GM23338 (cell line): Measurements from ENCODE around the gene FGF5. TPM values are rescaled to one million over a fixed set of nuclear protein-coding genes. Genes with fewer than 3 reads are reported as not detected.

Experiments used
- ATAC-seq: fragments of 200-7000 bp; cut with Tn5 transposase; 3 replicates; pipeline ENCODE4 v1.9.1; 2020
- DNase-seq: peaks from one replicate; pipeline ENCODE4 v3.0.0-alpha.2; 2015; ENCODE audit warnings: low spot score
- H2AFZ ChIP-seq: fragments of 200-600 bp; sonication (generic); 2 replicates; pipeline ENCODE4 v1.8.0; 2016; ENCODE audit warnings: antibody characterized with exemption, mild to moderate bottlenecking, moderate library complexity
- H3F3A ChIP-seq: fragments of 200-600 bp; sonication (generic); replicated peaks from 2 replicates; pipeline ENCODE4 v1.8.0; 2017; ENCODE audit warnings: antibody characterized with exemption, mixed run types, low read depth
- H3K27ac ChIP-seq: fragments of 200-600 bp; sonication (generic); 2 replicates; pipeline ENCODE4 v1.6.1; 2016; ENCODE audit warnings: low read depth
- H3K27me3 ChIP-seq: fragments of 200-600 bp; sonication (generic); 2 replicates; pipeline ENCODE4 v1.8.0; 2016; ENCODE audit warnings: mild to moderate bottlenecking, mixed run types, moderate library complexity; ENCODE audit not compliant: insufficient read depth
- H3K36me3 ChIP-seq: fragments of 200-600 bp; sonication (generic); 2 replicates; pipeline ENCODE4 v1.8.0; 2016; ENCODE audit warnings: mild to moderate bottlenecking; ENCODE audit not compliant: insufficient read depth
- H3K4me1 ChIP-seq: fragments of 200-600 bp; sonication (generic); 2 replicates; pipeline ENCODE4 v1.8.0; 2016; ENCODE audit warnings: mild to moderate bottlenecking, moderate library complexity; ENCODE audit not compliant: insufficient read depth
- H3K4me2 ChIP-seq: fragments of 200-600 bp; sonication (generic); 2 replicates; pipeline ENCODE4 v1.7.1; 2017; ENCODE audit warnings: mixed run types
- H3K4me3 ChIP-seq: fragments of 200-600 bp; sonication (generic); 2 replicates; pipeline ENCODE4 v1.6.1; 2016; ENCODE audit warnings: mixed run types
- H3K79me2 ChIP-seq: fragments of 200-600 bp; sonication (generic); replicated peaks from 2 replicates; pipeline ENCODE4 v1.8.0; 2017; ENCODE audit warnings: mild to moderate bottlenecking; ENCODE audit not compliant: insufficient read depth
- H3K9me2 ChIP-seq: fragments of 200-600 bp; sonication (generic); 2 replicates; pipeline ENCODE4 v1.8.0; 2017; ENCODE audit not compliant: insufficient read depth
- H4K20me1 ChIP-seq: fragments of 200-600 bp; sonication (generic); replicated peaks from 2 replicates; pipeline ENCODE4 v1.8.0; 2017; ENCODE audit warnings: mild to moderate bottlenecking; ENCODE audit not compliant: insufficient read depth
- H3K27ac Mint-ChIP-seq: 2 replicates; pipeline ENCODE4 v1.8.0; 2020; ENCODE audit warnings: inconsistent platforms, mild to moderate bottlenecking, moderate library complexity, mixed read lengths
- H3K27me3 Mint-ChIP-seq: 3 replicates; pipeline ENCODE4 v1.8.0; 2022; ENCODE audit warnings: low read depth, mild to moderate bottlenecking, moderate library complexity, mixed read lengths, inconsistent platforms; ENCODE audit not compliant: insufficient read depth, poor library complexity
- H3K36me3 Mint-ChIP-seq: 3 replicates; pipeline ENCODE4 v1.8.0; 2021; ENCODE audit warnings: low read depth, mild to moderate bottlenecking, inconsistent platforms, moderate library complexity, mixed read lengths
- H3K4me1 Mint-ChIP-seq: 3 replicates; pipeline ENCODE4 v1.8.0; 2020; ENCODE audit warnings: mild to moderate bottlenecking, inconsistent platforms, mixed read lengths
- H3K4me3 Mint-ChIP-seq: 3 replicates; pipeline ENCODE4 v1.8.0; 2021; ENCODE audit warnings: moderate library complexity, mild to moderate bottlenecking, inconsistent platforms, mixed read lengths
- H3K9me3 Mint-ChIP-seq: 3 replicates; pipeline ENCODE4 v1.8.0; 2020; ENCODE audit warnings: moderate library complexity, mild to moderate bottlenecking, inconsistent platforms, mixed read lengths
- EZH2phosphoT487 ChIP-seq: fragments of 200-600 bp; sonication (generic); IDR thresholded peaks from one replicate; pipeline ENCODE4 v1.8.1; 2018; ENCODE audit warnings: antibody characterized with exemption; ENCODE audit not compliant: unreplicated experiment
- NANOG ChIP-seq: IDR thresholded peaks from 2 replicates; pipeline ENCODE4 v1.6.1; 2016; ENCODE audit warnings: antibody characterized with exemption, borderline replicate concordance
- POLR2AphosphoS5 ChIP-seq: IDR thresholded peaks from 2 replicates; pipeline ENCODE4 v1.6.1; 2016; ENCODE audit warnings: antibody characterized with exemption, low read depth
- STAT1 ChIP-seq: IDR thresholded peaks from one replicate; pipeline ENCODE4 v1.6.1; 2016; ENCODE audit warnings: antibody characterized with exemption; ENCODE audit not compliant: unreplicated experiment
- ZNF114 ChIP-seq: fragments of 250-450 bp; sonication (Bioruptor Pico); IDR thresholded peaks from 2 replicates; pipeline ENCODE4 v1.5.0; 2020; ENCODE audit warnings: mild to moderate bottlenecking, moderate library complexity
- ZNF331 ChIP-seq: fragments of 250-450 bp; sonication (Bioruptor Pico); IDR thresholded peaks from 2 replicates; pipeline ENCODE4 v1.5.0; 2020; ENCODE audit warnings: low read depth, mild to moderate bottlenecking, moderate library complexity
- polyA plus RNA-seq: library from polyadenylated mRNA; unstranded; fragments of >200 nt; fragmentation: Nextera tagmentation; extraction: Ambion mirVana; gene quantifications from 2 replicates; pipeline ENCODE4 v1.2.1, GENCODE V29; 2016
- total RNA-seq: library from RNA; depleted of rRNA; stranded (reverse); fragments of >200 nt; shearing (Covaris generic); gene quantifications from 2 replicates; pipeline ENCODE4 v1.2.3, GENCODE V29; 2014
- TF ChIP-seq, protein P1 (sequence below): IDR thresholded peaks from 2 replicates; pipeline ENCODE4 v1.6.1; 2016; ENCODE audit warnings: antibody characterized with exemption
- TF ChIP-seq, protein P2 (sequence below): fragments of 250-450 bp; sonication (Bioruptor Pico); IDR thresholded peaks from 2 replicates; pipeline ENCODE4 v1.5.0; 2020; ENCODE audit warnings: mild to moderate bottlenecking, moderate library complexity
- TF ChIP-seq, protein P3 (sequence below), 2 experiments: fragments of 200-600 bp in 1 of 2; sonication (generic) in 1 of 2; conservative IDR thresholded peaks; 2 replicates each; pipeline versions ENCODE4 v1.5.1 to v1.6.1; 2016 to 2017; ENCODE audit warnings: antibody characterized with exemption in 2 of 2, low read depth in 2 of 2, mild to moderate bottlenecking in 2 of 2, moderate library complexity in 1 of 2
- TF ChIP-seq, protein P4 (sequence below): IDR thresholded peaks from one replicate; pipeline ENCODE4 v1.6.1; 2018; ENCODE audit warnings: antibody characterized with exemption; ENCODE audit not compliant: unreplicated experiment

Gene FGF5
- total and polyA plus RNA-seq, 2 experiments from 2014 or later: not detected

DNA sequence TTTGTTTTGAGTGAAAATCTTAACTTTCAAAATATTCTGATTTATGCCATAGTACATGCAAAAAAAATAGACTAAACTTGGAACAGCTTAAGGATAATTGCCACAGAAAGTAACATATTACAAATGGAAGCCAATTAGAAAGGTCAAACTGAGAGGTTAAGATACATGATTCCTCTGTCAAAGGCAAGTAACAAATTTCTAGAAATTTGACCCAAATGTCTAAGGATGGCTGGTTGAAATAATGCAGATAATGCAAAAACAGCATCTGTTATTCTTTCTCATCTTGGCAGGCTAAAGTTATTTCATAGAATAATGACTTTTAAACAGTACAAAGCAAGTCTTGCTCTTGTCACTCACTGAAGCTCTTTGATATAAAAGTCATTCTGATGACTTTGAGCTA, 10.5 kb downstream of the FGF5 start:
- H3F3A ChIP-seq: no peaks in the 10 kb centered on the region
- DNase-seq: no peak
- no peaks in the 10 kb centered on the region for H3K79me2 ChIP-seq
- Mint-ChIP-seq H3K9me3 (no peaks in the 10 kb centered on the region), H3K36me3 (no peaks in the 10 kb centered on the region), H3K27ac (no peak overlapping the region), H3K4me3 (no peak overlapping the region), H3K4me1 (peaks cover 9% of the 10 kb centered on the region), H3K27me3 (peaks cover 2% of the 10 kb centered on the region)
- no peaks in the 10 kb centered on the region for H3K36me3 ChIP-seq
- H3K27ac ChIP-seq: no peak overlapping the region
- H3K4me1 ChIP-seq: no peaks in the 10 kb centered on the region; the same call in 1 of the 2 replicates
- ATAC-seq: no peak
- H4K20me1 ChIP-seq: no peaks in the 10 kb centered on the region
- peaks cover 18% of the 10 kb centered on the region for H3K27me3 ChIP-seq
- H3K4me3 ChIP-seq: no peak overlapping the region
- no peak for TF ChIP-seq POLR2AphosphoS5
- no peak overlapping the region for H2AFZ ChIP-seq
- no peak overlapping the region for H3K4me2 ChIP-seq
- no peaks in the 10 kb centered on the region for H3K9me2 ChIP-seq

DNA sequence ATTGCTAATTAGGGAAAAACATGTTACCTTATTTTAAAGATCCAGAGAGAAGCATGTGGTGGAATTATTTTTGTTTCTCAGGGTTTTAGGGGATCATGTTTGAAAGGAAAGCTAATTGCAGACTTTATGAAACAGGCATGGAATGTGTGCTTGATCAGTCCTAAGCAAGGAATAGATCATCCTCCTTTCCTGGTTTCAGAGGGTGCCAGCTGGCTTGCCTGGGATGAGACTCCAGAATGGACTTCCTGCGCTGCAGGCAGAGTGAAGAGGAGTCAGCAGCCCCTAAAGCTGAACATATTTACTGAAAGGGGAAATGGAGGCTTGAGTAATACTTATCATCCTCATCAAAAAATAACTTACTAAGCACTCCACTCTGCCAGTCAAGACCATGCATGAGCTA, 13.3 kb downstream of the FGF5 start:
- Mint-ChIP-seq H3K4me3 (no peak overlapping the region), H3K27me3 (peaks cover 4% of the 10 kb centered on the region), H3K4me1 (peaks cover 9% of the 10 kb centered on the region), H3K9me3 (no peaks in the 10 kb centered on the region), H3K27ac (no peak overlapping the region), H3K36me3 (no peaks in the 10 kb centered on the region)
- H3K79me2 ChIP-seq: no peaks in the 10 kb centered on the region
- no peak overlapping the region for H3K4me2 ChIP-seq
- ATAC-seq: no peak
- H3F3A ChIP-seq: no peaks in the 10 kb centered on the region
- H2AFZ ChIP-seq: no peak overlapping the region
- no peak for DNase-seq
- no peaks in the 10 kb centered on the region; the same call in 1 of the 2 replicates for H3K4me1 ChIP-seq
- H3K9me2 ChIP-seq: no peaks in the 10 kb centered on the region
- no peak overlapping the region for H3K4me3 ChIP-seq
- H3K36me3 ChIP-seq: no peaks in the 10 kb centered on the region
- no peak overlapping the region for H3K27ac ChIP-seq
- no peaks in the 10 kb centered on the region for H3K27me3 ChIP-seq
- no peaks in the 10 kb centered on the region for H4K20me1 ChIP-seq
- TF ChIP-seq EZH2phosphoT487 (no peak), ZNF331 (CRISPR knock-in tag) (no peak), STAT1 (no peak), NANOG (no peak), POLR2AphosphoS5 (no peak), ZNF114 (no peak)
- TF ChIP-seq, protein P1, sequence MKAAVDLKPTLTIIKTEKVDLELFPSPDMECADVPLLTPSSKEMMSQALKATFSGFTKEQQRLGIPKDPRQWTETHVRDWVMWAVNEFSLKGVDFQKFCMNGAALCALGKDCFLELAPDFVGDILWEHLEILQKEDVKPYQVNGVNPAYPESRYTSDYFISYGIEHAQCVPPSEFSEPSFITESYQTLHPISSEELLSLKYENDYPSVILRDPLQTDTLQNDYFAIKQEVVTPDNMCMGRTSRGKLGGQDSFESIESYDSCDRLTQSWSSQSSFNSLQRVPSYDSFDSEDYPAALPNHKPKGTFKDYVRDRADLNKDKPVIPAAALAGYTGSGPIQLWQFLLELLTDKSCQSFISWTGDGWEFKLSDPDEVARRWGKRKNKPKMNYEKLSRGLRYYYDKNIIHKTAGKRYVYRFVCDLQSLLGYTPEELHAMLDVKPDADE: no peak
- TF ChIP-seq, protein P2, sequence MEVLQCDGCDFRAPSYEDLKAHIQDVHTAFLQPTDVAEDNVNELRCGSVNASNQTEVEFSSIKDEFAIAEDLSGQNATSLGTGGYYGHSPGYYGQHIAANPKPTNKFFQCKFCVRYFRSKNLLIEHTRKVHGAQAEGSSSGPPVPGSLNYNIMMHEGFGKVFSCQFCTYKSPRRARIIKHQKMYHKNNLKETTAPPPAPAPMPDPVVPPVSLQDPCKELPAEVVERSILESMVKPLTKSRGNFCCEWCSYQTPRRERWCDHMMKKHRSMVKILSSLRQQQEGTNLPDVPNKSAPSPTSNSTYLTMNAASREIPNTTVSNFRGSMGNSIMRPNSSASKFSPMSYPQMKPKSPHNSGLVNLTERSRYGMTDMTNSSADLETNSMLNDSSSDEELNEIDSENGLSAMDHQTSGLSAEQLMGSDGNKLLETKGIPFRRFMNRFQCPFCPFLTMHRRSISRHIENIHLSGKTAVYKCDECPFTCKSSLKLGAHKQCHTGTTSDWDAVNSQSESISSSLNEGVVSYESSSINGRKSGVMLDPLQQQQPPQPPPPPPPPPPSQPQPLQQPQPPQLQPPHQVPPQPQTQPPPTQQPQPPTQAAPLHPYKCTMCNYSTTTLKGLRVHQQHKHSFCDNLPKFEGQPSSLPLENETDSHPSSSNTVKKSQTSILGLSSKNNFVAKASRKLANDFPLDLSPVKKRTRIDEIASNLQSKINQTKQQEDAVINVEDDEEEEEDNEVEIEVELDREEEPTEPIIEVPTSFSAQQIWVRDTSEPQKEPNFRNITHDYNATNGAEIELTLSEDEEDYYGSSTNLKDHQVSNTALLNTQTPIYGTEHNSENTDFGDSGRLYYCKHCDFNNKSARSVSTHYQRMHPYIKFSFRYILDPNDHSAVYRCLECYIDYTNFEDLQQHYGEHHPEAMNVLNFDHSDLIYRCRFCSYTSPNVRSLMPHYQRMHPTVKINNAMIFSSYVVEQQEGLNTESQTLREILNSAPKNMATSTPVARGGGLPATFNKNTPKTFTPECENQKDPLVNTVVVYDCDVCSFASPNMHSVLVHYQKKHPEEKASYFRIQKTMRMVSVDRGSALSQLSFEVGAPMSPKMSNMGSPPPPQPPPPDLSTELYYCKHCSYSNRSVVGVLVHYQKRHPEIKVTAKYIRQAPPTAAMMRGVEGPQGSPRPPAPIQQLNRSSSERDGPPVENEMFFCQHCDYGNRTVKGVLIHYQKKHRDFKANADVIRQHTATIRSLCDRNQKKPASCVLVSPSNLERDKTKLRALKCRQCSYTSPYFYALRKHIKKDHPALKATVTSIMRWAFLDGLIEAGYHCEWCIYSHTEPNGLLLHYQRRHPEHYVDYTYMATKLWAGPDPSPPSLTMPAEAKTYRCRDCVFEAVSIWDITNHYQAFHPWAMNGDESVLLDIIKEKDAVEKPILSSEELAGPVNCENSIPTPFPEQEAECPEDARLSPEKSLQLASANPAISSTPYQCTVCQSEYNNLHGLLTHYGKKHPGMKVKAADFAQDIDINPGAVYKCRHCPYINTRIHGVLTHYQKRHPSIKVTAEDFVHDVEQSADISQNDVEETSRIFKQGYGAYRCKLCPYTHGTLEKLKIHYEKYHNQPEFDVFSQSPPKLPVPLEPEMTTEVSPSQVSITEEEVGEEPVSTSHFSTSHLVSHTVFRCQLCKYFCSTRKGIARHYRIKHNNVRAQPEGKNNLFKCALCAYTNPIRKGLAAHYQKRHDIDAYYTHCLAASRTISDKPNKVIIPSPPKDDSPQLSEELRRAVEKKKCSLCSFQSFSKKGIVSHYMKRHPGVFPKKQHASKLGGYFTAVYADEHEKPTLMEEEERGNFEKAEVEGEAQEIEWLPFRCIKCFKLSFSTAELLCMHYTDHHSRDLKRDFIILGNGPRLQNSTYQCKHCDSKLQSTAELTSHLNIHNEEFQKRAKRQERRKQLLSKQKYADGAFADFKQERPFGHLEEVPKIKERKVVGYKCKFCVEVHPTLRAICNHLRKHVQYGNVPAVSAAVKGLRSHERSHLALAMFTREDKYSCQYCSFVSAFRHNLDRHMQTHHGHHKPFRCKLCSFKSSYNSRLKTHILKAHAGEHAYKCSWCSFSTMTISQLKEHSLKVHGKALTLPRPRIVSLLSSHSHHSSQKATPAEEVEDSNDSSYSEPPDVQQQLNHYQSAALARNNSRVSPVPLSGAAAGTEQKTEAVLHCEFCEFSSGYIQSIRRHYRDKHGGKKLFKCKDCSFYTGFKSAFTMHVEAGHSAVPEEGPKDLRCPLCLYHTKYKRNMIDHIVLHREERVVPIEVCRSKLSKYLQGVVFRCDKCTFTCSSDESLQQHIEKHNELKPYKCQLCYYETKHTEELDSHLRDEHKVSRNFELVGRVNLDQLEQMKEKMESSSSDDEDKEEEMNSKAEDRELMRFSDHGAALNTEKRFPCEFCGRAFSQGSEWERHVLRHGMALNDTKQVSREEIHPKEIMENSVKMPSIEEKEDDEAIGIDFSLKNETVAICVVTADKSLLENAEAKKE (CRISPR knock-in tag): no peak
- TF ChIP-seq, protein P3, sequence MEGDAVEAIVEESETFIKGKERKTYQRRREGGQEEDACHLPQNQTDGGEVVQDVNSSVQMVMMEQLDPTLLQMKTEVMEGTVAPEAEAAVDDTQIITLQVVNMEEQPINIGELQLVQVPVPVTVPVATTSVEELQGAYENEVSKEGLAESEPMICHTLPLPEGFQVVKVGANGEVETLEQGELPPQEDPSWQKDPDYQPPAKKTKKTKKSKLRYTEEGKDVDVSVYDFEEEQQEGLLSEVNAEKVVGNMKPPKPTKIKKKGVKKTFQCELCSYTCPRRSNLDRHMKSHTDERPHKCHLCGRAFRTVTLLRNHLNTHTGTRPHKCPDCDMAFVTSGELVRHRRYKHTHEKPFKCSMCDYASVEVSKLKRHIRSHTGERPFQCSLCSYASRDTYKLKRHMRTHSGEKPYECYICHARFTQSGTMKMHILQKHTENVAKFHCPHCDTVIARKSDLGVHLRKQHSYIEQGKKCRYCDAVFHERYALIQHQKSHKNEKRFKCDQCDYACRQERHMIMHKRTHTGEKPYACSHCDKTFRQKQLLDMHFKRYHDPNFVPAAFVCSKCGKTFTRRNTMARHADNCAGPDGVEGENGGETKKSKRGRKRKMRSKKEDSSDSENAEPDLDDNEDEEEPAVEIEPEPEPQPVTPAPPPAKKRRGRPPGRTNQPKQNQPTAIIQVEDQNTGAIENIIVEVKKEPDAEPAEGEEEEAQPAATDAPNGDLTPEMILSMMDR (conservative IDR thresholded peaks at IDR 0.05; ENCODE audit: low read depth in 2 of 2): no peak
- TF ChIP-seq, protein P4, sequence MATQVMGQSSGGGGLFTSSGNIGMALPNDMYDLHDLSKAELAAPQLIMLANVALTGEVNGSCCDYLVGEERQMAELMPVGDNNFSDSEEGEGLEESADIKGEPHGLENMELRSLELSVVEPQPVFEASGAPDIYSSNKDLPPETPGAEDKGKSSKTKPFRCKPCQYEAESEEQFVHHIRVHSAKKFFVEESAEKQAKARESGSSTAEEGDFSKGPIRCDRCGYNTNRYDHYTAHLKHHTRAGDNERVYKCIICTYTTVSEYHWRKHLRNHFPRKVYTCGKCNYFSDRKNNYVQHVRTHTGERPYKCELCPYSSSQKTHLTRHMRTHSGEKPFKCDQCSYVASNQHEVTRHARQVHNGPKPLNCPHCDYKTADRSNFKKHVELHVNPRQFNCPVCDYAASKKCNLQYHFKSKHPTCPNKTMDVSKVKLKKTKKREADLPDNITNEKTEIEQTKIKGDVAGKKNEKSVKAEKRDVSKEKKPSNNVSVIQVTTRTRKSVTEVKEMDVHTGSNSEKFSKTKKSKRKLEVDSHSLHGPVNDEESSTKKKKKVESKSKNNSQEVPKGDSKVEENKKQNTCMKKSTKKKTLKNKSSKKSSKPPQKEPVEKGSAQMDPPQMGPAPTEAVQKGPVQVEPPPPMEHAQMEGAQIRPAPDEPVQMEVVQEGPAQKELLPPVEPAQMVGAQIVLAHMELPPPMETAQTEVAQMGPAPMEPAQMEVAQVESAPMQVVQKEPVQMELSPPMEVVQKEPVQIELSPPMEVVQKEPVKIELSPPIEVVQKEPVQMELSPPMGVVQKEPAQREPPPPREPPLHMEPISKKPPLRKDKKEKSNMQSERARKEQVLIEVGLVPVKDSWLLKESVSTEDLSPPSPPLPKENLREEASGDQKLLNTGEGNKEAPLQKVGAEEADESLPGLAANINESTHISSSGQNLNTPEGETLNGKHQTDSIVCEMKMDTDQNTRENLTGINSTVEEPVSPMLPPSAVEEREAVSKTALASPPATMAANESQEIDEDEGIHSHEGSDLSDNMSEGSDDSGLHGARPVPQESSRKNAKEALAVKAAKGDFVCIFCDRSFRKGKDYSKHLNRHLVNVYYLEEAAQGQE: no peak
